ENCODE measurements around the gene ATP1A3.

DNA sequence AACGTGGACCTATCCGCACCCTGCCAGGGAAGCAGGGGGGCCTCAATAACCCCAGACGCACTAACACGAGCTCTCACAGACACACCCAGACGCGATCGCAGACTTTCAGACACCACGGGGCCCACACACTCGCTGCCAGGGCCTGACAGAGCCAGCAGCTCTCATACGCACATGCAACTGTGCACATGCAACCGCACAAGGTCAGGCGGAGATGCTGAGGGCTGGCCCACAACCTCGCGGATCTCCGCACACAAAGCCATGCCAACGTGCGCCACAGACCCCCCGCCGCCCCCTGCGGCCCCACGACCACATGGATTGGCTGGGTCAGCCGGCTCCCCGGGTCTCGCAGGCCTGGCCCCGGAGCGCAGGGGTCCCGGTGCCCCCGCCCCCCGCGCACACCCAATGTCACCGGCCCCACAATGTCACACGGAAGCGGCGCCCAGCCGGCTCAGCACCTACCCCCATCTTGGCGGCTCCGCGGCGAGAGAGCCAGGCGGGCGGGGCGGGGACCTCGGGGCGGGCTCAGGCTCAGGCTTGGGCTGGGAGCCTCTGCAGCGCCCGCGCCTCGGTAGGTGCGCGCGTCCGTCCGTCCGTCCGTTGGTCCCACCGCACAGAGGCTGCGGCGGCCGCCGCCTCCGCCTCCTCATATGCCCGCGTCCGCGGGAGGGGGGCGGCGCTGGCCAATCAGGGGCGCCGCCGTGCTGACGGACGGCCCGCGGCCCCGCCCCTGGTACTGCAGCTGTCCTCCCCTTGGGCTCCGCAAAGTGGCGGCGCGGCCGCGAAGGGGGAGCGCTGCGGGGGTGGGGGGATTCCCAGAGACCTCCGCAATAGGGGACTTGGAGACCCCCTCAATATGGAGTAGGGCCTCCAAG, at the start of gene ATP1A3:
- TF ChIP-seq, protein P1, sequence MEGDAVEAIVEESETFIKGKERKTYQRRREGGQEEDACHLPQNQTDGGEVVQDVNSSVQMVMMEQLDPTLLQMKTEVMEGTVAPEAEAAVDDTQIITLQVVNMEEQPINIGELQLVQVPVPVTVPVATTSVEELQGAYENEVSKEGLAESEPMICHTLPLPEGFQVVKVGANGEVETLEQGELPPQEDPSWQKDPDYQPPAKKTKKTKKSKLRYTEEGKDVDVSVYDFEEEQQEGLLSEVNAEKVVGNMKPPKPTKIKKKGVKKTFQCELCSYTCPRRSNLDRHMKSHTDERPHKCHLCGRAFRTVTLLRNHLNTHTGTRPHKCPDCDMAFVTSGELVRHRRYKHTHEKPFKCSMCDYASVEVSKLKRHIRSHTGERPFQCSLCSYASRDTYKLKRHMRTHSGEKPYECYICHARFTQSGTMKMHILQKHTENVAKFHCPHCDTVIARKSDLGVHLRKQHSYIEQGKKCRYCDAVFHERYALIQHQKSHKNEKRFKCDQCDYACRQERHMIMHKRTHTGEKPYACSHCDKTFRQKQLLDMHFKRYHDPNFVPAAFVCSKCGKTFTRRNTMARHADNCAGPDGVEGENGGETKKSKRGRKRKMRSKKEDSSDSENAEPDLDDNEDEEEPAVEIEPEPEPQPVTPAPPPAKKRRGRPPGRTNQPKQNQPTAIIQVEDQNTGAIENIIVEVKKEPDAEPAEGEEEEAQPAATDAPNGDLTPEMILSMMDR (IDR thresholded peaks at IDR 0.05), result no peak
- TF ChIP-seq POLR2A (IDR thresholded peaks at IDR 0.05), result peak; percentile 65 to 69

Data from heart left ventricle (tissue), 13 donors.